GM18499 (cell line): ENCODE results near the gene ITSN2.

Experiments
- ATAC-seq: cut with Tn5 transposase; IDR thresholded peaks from one replicate; pipeline ENCODE4 v1.9.1; 2021; ENCODE audit warnings: moderate number of reproducible peaks; ENCODE audit not compliant: insufficient read depth, unreplicated experiment

The ITSN2 gene

DNA sequence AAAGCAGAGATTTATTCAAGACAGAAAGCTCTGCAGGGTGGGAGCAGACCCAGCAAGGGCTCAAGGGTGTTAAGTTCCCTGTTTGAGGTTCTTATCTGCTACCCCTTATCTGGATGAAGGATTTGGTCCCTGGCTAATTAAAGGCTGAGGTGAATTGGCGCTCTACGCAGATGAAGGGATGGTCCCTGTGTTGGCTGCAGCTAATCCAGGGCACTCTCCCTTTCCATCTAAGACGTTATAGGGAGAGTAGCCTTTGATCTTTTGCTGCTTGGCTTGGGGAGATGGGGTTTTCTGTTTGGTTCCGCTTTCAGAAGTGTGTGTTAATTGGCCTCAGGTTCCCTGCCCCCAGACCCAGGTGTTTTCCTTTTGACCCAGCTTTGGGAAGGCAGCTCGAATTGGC lies 168.5 kb downstream of the ITSN2 start:
- ATAC-seq: no peak

DNA sequence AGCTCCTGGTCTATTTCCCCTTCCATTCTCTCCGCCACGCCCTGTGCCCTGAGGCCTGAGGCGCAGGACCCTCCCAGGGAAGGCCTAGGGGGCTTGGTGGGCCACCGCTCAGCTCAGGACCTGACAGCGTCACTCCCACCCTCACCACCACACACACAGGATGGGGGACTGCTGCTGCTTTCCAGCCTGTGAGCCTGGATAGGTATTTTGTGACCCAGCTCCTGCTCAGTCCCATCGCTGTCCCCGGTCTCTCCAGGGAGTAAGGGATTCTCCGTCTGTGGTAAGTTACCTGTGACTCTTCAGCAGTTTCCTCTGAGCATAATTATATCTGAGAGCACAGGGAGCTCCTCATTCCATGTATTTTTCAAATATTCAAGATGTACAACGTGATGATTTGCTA lies 169.2 kb downstream of the ITSN2 start:
- ATAC-seq: no peak

DNA sequence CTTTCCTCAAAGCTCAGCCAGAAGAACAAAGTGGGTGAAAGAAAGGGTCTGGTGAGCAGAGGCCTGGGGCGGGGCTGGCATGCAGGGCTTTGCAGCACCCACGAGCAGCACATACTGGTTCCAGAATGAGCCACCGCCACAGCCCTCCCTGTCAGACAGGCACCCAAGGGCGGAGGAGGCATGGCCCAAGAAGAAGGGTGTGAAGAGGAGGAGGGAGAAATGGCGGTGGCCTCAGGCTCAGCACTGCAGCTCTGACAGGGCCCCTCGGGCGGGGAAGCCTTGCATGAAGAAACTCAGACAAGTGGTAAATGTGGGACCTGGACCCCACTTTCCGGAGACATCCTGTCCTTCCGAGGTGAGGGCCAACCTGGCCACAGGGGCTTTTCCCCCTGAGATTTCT lies 169.8 kb downstream of the ITSN2 start:
- ATAC-seq: no peak

DNA sequence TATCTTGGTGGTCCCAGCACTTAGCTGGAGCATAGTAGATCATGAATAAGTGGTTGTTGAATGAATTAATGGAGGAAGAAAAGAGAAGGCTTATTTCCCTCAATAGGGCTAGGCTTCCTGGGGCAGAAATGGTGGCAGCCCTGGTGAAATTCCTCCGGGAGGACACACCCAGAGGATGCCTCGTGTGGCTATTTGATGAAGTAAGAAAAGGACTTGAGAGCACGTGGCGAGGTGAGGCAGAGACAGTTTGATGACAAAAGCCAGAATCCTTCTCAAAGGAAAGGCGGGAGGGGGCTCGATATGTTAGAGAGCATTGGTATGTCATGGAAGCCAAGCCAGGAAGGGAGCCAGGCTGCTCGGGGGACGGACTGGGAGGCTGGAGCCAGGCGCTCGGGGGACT lies 170.8 kb downstream of the ITSN2 start:
- no peak for ATAC-seq

DNA sequence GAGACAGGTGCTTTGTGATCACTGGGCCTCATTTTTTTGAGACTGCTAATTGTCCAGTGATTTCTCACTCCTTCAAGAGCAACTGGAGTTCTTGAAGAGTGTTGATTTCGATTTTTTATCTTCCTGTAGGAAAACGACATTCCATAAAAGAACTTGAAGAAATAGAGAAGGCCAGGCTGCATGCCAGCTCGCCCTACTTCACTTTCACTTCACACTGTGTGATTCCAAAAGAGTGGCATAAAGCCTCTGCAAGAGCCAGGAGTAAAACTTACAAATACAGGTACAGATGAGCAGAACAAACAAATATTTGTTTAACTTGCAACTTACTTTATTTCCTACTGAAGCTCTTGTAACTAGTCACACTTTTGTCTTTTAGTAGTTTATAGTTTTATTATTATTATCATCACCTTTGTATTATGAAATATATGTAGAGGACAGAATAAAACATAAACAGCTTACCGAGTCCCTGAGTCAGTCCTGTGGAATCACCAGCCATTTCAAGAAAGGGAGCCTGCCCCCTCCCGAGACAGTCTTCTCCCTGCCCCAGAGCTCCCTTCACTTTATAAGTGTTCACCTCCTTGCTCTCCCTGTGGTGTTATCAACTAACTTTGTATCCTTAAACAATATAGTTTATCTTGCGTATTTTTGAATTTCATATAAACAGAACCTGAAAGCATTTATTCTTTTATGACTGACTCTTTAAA lies 176.8 kb downstream of the ITSN2 start:
- ATAC-seq: no peak

DNA sequence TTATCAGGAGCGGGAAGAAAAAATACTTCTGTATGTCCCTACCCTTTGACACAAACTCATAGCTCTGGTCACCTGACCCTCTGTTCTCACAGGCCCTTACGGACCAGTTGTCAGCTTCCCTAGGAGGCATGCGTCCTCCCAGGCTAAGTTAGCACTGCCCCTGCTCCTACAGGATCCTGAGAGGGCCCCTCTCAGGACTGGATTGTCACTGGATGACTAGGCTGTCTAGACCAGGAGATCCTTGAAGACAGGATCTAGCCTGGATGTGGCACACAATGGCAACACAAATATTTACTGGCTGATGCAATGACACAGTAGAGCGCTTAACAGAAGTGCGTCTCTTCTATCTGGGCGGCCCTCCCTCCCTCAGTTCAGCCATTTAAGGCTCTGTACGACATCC lies 177.8 kb downstream of the ITSN2 start:
- no peak for ATAC-seq

DNA sequence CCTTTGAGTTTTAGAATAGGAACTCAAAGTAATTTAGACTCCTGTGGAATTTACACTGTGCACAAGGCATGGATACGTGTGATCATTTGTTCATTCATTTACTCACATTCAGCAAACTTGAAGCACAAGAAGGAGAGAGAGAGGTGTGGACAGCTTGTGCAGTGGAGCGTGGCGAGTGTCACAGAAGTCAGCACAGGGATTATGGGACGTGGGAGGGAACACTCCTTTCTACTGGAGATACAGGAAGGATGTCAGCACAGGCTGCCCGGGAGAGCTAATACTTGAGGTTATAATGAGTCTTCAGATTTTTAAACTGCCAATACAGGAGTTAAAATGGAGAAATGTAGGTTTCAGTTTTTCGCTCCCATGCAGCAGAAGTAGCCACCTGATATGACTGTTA lies 178.5 kb downstream of the ITSN2 start:
- ATAC-seq: no peak

DNA sequence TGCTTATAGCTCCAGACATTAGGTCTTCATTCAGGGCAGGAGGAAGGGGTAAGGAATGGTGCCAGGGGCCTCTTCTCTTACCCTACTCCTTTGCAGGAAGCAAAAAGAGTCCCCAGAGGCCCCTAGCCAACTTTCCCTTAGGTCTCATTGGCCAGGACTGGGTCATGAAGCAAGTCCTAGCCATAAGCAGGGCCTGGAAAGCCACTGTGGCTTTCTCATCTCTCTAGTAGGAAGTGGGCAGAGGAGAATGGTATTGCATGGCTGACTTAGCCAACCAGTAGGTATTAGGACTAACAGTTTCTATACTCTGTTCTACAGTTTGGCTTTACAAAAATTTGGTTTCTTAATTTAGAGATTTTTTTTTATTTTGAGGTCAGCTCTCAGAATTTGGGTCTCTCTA lies 180.7 kb downstream of the ITSN2 start:
- ATAC-seq: no peak

DNA sequence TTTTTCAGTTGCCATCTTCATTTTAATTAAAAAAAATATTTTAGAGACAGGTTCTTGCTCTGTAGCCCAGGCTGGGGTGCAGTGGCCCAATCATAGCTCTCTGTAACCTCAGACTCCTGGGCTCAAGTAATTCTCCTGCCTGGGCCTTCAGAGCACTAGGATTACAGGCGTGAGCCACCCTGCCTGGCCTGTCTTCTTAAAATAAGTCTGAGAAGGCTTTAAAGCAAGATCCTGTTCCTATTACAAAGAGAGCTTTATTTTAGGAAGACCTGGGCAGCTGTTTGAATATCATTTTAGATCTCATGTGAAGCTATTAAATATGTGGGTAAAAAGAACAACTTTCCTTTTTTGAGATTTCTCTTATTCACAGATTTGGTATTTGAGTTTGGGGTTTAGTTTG lies 184.0 kb downstream of the ITSN2 start:
- no peak for ATAC-seq

DNA sequence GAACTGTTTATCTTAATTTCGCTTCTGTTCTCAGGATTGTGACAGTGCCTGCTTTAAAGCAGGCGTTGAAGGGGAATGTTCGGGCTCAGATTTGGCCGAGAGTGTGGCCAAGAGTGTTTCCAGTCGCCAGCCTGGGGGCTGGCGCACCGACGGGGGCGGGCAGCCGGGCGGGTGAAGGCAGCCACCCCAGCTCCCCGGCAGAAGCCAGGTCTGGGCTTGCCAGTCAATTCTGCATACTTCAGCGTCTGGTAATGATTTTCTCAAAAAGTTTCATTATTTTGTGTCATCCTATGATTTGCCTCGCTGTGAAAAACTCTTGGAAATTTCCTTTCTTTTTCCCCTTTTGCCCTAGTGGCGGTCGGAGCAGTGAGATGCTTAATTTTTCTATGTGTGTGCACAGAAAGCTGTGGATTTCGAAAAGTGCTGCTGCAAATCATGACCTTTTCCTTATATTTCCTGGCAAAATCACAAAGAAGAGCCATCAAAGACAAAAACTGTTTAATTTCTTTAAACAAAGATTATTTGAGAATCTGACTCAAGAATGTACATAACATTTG lies 184.6 kb downstream of the ITSN2 start:
- ATAC-seq: no peak

DNA sequence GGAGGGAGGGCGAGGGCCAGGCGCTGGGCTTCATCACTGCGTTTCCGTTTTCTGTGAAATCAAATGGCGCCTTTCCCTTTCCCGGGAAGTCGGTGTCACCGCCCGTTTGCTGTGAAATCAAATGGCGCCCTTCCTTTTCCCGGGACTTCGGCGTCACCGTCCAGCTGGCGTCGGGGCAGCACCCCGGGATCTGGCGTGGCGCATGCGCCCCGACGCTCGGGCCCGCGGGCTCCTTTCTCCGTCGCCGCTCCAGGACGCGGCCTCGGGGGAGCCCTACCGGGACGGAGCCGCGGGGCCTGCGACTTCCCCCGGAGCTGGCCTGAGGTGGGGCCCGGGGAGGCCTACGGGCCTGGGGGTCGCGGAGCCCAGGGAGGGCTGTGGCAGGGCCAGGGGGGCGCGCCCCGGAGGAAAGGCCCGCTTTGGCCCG lies 185.5 kb downstream of the ITSN2 start, which contains the start of gene FAM228A:
Gene FAM228A, plus strand, starts transcription at position 203 of the 427 bp plus-strand sequence. CDS start 428 bp downstream, outside the sequence.
- ATAC-seq: no peak

DNA sequence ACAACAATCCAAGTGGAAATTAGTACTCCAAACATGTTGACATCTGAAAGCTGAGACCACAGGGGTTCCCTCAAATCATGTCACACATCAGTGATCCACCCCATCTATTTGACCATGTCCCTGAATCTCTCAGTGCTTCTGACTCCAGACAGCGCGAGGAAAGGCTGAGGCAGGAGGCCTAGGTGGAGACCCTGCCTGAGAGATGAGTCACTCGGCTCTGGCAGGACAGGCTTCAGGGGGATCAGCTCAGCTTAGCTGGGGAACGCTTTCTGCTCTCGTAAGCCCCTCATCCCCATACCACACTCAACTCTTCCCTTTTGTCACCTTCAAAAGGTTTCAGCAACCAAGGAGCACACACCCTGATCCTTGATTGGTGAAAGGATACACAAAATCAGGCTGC lies 191.3 kb downstream of the ITSN2 start:
- no peak for ATAC-seq

DNA sequence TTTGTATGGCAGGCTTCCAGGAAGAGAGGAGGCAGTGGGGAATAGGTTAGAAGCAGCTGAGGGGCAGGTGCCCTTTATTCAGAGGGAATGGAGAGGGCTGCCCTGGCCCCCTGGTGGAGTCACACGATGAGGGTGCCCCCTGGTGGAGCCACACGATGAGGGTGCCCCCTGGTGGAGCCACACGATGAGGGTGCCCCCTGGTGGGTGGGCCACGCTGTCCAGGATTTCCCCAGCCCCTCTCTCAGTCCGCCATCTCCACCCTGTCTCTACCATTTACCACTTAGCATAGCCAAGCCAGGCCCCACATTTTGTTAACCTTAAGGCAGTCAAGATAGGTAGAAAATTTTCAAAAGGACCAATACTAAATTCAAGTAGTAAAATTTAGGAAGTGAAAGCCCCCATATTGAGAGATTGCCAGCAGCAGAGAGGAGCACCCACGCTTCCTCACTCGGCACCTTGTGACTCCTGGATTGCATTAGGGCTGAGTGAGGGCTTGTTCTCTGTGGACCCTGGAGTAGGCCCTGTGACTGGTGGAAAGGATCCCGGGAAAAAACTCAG lies 195.8 kb downstream of the ITSN2 start:
- ATAC-seq: peak; percentile 49

DNA sequence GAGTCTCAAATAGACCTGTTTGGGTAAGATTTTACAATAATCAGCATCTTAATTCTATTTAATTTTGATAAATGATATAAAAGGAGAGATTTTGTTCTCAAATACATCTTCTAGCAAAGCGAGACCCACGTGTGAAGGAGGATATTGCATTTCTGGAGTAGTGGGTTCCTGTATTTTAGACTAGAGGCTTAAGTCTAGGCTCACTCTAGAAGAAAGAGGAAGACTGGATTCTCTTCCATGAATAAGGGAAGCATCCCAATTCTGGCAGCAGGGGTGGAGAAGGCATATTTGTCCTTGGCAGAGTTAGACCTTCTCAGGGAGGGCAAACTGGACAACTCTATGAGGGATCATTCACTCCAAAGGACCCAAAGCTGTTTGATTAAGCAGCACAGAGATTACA lies 196.7 kb downstream of the ITSN2 start:
- no peak for ATAC-seq

DNA sequence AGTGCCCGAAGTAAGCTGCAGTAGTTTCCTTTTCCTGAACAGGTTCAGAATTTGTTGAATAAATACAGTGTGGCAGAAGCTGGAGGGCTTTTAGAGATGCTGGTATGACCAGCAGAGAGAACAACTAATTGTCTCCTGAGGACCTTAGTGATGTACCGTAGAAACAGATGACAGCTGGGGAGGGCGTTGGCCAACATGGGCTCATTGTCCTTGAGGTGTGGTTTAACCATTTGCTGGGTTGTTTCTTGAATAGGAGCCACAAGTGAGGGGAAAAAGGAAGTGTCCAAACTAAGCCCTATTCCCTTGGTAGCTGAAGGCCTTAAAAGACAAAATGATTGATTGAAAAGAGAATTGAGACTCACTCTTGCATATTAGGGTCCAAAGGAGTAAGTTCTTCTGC lies 197.2 kb downstream of the ITSN2 start:
- no peak for ATAC-seq

DNA sequence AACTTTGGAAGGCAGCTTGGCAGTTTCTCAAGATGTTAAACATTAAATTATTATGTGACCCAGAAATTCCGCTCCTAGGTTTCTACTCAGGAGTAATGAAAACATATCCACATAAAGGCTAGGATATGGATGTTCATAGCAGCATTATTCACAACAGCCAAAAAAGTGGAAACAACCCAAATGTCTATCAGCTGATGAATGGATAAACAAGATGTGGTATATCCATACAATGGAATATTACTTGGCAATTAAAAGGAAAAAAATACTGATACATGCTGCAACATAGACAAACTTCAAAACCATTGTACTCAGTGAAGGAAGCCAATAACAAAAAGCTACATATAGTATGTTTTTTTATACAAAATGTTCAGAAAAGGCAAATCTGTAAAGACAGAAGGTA lies 197.8 kb downstream of the ITSN2 start:
- ATAC-seq: no peak

DNA sequence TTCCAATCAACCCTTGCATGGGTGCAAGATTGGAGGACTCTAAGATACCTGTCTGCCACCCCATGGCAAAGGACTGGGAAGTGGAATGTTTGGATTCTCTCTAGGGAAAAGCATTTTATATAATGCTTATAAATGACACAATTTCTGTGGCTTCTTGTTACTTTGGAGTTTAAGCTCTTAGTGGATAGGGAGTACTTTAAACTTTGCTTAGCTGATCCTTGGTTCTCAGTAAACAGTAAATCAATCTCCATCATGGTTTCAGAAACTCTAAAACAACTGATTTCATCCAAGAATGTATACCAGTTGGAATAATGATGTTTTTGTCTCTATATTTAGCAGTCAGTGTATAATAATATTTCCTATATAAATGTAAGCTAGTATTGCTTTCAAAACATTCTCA lies 199.6 kb downstream of the ITSN2 start:
- no peak for ATAC-seq

DNA sequence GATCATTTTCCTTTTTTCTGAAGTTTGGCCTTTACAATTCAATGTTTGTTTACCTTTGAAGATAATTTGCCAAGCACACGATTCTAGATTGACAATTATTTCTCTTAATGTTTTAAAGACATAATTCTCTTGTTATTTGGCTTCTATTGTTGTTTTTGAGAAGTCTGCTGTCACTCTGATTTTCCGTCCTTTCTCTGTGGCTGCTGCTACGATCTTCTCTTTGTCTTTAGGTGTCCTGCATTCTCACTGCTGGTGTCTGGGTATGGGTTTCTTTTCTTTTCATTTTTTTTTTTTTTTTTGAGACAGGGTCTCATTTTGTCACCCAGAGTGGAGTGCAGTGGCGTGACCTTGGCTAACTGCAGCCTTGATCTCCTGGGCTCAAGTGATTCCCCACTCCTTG lies 200.6 kb downstream of the ITSN2 start:
- ATAC-seq: no peak

DNA sequence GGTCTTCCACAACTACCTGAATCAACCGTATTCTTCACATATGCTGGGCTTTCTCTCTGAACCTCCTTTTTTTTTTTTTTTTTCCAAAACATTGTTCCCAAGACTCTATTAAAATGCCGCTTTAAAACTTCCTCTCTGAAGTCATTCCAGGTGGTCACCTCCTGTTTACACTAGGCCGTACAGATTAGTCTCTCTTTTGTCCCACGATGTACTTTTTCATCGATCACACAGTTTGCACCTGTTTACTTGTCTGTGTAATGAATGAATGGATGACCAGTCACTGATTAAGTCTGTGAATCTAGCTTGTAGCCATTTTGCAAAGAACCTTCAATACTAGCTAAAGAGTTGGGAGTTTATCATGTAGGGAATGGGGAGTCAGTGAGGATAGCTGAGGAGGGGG lies 202.2 kb downstream of the ITSN2 start:
- ATAC-seq: no peak

DNA sequence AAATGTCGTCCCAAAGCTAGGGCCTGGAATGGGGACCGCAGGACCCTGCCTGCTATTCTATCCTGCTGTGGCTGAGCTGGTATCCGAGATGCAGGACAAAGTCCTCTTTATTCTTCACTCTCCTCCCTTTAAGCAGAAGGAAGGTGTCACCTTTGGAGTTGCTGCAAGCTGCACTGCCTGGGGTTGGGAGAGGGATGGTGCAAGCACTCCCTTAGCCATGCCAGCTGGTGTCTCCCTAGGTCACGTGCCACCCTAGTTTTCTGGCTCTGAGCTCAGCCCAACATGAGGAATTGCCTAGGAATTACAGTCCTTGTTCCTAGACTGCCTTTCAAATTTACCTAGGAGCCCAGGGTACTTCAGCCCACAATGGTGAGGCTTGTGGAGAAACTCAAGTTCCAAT lies 206.9 kb downstream of the ITSN2 start:
- no peak for ATAC-seq
